ENCODE measurements around the gene TMEM255B.

TMEM255B gene

DNA sequence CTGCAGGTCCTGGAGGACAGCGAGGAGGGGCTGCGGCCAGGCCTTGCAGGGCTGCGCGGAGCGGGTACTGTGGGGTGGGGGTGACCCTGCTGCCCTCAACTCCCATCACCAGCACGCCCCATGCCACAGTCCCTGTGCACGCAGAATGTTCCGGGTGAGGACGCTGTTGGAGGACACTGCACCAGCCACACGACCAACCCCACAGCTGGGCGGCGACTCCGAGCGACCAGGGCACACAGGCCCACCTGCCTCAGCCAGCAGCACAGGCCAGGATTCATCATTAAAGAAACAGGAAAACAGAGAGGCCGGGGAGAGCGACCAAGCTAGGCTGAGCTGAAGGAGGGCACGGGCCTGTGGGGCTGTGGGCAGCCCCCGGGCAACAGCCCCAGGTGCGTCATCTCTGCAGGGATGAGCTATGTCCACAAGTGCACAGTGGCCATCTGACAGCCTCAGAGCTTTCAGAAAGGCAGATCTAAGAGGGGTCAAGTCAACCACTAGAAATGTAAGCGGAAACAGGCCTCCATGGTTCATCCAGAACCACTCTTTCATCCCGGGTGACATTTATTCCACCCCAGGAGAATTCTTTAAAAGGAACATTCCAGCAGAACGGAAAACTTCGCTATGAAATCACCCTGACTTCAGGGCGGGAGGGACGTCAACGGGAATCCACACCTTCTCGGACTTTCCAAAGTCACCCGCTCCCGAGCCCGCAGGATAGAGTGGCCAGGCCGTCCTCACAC is 103.3 kb downstream of the TMEM255B start:
- peak overlapping the region; percentile 60 for H3K4me3 ChIP-seq (ENCODE audit: control insufficient read depth, low read depth, low read length)
- TF ChIP-seq, protein P1, sequence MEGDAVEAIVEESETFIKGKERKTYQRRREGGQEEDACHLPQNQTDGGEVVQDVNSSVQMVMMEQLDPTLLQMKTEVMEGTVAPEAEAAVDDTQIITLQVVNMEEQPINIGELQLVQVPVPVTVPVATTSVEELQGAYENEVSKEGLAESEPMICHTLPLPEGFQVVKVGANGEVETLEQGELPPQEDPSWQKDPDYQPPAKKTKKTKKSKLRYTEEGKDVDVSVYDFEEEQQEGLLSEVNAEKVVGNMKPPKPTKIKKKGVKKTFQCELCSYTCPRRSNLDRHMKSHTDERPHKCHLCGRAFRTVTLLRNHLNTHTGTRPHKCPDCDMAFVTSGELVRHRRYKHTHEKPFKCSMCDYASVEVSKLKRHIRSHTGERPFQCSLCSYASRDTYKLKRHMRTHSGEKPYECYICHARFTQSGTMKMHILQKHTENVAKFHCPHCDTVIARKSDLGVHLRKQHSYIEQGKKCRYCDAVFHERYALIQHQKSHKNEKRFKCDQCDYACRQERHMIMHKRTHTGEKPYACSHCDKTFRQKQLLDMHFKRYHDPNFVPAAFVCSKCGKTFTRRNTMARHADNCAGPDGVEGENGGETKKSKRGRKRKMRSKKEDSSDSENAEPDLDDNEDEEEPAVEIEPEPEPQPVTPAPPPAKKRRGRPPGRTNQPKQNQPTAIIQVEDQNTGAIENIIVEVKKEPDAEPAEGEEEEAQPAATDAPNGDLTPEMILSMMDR (IDR thresholded peaks at IDR 0.05; ENCODE audit: control insufficient read depth, insufficient read depth, low read depth, low read length, missing control alignments), result no peak
- DNase-seq (ENCODE audit: low read depth), result no peak

DNA sequence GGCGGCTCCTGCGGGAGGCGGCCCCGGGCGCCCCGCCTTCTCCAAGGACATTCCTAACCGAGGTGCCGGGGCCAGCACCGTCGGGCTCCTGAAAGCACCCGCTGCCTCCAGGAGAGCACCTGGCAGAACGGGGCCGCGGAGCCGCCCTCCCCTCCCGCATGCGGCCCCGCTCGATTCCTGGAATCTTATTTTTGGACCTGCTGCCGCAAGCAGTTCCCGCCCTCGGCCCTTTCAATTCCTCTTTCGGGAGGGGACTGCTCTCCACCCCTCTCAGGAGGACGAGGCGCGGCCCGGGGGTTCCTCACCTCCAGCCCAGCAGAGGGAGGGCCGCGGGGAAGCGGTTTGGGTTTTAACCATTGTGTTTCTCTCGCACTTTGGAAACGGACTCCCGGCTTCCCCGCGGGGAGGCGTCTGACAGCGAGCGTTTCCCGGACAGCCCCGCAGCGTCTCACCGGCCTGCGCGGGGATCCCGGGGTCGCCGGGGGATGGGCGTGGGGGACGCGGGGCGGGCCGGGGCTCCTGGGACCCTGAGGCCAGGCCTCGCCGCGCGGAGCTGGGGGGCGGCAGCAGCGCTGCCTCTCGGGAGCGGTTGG is 104.0 kb downstream of the TMEM255B start:
- peak overlapping the region; percentile 60 for H3K4me3 ChIP-seq (ENCODE audit: control insufficient read depth, low read depth, low read length)
- no peak for DNase-seq (ENCODE audit: low read depth)
- TF ChIP-seq, protein P1 (IDR thresholded peaks at IDR 0.05; ENCODE audit: control insufficient read depth, insufficient read depth, low read depth, low read length, missing control alignments), result no peak

DNA sequence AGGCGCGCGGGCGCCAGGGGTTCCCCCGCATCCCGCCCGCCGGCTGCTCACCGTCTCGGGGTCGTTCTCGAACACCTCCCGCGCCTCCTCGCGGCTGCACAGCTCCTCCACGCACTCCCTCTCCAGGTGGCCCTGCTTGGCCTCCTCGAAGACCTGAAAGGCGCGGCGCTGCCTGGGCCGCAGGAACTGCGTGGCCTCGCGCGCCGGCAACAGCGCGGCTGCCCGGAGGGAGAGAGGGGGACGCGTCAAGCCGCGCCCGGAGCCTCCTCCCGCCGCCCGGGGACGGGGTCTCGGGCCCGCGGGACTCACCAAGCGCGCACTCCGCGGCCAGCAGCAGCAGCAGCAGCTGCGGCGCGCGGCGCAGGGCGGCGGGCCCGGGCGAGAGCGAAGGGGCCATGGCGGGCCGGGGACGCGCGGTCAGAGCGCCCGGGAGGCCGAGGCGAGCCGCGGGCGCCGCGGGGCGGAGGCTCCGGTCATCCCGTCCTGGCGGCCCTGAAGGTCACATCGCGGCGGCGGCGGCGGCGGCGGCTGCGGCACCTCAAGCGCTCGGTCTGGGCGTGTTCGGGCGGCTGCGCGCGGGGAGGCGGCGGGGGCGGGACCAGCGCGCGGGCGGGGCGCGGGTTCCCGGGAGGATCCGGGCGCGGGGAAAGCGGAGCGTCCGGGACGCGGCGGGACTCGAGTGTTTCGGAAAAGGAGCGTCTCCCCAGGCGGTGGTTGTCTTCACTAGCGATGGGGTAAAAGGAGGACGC is 104.7 kb downstream of the TMEM255B start, which contains the start of gene GAS6:
TSS of gene GAS6 (minus strand) at position 553 of the 749 bp plus-strand sequence. CDS start at position 397, 156 bp downstream.
- TF ChIP-seq, protein P1 (IDR thresholded peaks at IDR 0.05; ENCODE audit: control insufficient read depth, insufficient read depth, low read depth, low read length, missing control alignments), result no peak
- DNase-seq (ENCODE audit: low read depth), result no peak
- H3K4me3 ChIP-seq (ENCODE audit: control insufficient read depth, low read depth, low read length), result peak within 1 kb of the TSS; percentile 60

DNA sequence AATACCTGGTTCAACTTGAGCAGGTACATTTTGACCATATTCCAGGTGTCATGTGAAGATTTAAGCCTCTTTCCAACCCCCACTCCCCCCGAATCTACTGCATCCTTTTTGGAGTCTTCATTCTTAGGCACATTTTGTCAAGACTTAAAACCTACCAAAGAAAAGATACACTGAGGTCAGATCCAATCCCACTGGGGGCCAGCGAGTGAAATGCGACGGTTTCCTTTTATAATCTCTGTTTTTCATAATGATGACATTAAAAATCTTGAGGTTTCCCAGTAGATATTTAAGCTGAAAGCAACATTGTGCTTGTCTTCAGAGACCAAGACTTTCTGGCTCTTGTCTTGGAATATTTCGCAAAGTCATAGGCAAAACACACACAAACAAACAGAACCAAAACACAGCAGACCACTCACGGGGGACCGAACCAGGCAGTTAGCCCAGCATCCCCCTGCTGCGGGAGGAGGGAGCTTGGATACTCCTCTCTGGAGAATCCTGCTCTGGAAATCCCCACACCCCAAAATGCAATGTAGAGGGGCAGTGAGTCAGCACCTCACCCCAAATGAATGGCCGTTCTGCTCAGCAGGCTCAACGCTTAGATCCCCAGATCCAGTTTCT is 105.4 kb downstream of the TMEM255B start:
- H3K4me3 ChIP-seq (ENCODE audit: control insufficient read depth, low read depth, low read length), result peak overlapping the region; percentile 60
- no peak for DNase-seq (ENCODE audit: low read depth)

DNA sequence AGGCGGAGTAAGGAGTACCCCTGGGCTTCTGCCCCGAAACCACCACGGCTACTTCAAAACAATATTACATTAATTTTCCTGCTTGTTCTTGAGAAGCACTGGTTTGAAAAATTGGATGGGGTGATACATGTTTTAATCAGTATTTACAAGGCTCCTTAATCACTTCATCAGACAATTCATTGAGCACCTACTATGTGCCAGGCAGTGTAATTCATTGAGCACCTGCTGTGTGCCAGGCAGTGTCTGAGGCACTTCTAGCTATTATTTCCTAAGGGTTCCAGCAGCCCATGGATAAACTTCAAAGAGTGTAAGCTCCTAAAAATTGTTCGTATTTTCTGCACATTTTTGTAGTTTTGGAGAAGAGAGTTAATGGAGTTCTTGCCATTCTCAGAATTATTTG is 106.4 kb downstream of the TMEM255B start:
- TF ChIP-seq, protein P1 (IDR thresholded peaks at IDR 0.05; ENCODE audit: control insufficient read depth, insufficient read depth, low read depth, low read length, missing control alignments), result no peak
- H3K4me3 ChIP-seq (ENCODE audit: control insufficient read depth, low read depth, low read length), result no peak overlapping the region
- DNase-seq (ENCODE audit: low read depth), result no peak

More for the DNA sequence above, 105.4 kb downstream of the TMEM255B start:
- TF ChIP-seq, protein P1 (IDR thresholded peaks at IDR 0.05; ENCODE audit: control insufficient read depth, insufficient read depth, low read depth, low read length, missing control alignments), result no peak

Measured in AG09309 (cell line).